Measurements from ENCODE around the gene ICAM1.
"Not testable (repeated sequence)": the region's sequence is repeated elsewhere in the genome, so short reads cannot be mapped to it uniquely, and the experiment has no call there.

Gene ICAM1

DNA sequence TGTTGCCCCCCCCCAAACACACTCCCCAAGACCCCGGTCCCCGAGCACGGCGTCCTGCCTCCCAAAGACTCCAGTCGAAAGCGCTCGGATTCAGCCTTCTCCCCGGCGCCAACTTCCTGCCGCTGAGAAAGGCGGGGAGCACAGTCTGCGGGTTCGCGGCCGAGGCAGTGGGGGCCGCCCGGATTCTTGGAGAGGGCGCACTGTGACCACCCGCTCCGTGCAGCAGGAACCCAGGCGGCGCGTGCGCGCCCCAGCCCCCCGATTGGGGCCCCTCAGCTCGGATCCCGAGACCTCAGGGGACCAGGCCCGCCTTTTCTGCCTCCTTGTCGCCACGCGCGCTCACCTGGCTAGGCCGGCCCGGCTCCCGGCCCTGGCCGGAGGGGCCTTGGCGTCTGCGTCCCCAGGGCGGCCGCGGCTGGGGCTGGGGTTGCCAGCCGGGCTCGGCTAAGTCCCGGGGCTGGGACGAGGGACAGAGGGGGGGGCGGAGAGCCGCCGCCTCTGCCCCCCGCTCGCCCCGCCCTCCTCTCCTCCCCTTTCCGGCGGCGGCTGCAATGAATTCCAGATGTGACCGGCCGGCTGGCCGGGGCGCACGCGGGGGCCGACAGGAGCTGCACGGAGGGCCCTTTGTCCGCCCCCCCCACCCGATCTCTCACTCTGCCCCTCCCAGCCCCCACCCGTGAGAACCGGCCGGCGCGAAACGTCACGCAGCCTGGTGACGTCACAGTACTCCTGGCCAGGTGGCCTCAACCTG is 39.9 kb upstream of the ICAM1 start, which contains the start of gene S1PR2:
S1PR2 (minus strand) TSS at position 471 of the 751 bp plus-strand sequence. CDS start 6,426 bp downstream, outside the sequence.
- H3K9ac ChIP-seq (ENCODE audit: low read length), result peak within 1 kb of the TSS; percentile 84
- H3K4me3 ChIP-seq (ENCODE audit: low read length), result peak within 1 kb of the TSS; percentile 67
- H3K27me3 ChIP-seq (ENCODE audit: control insufficient read depth, insufficient read depth, low read length), result peaks cover 3% of the 10 kb centered on the region
- no peaks in the 10 kb centered on the region for H3K9me3 ChIP-seq (ENCODE audit: control insufficient read depth, low read length)
- H3K36me3 ChIP-seq (ENCODE audit: control insufficient read depth, insufficient read depth, low read length), result no peaks in the 10 kb centered on the region
- H3K4me1 ChIP-seq (ENCODE audit: control insufficient read depth, insufficient read depth, low read length), result peaks cover 8% of the 10 kb centered on the region

DNA sequence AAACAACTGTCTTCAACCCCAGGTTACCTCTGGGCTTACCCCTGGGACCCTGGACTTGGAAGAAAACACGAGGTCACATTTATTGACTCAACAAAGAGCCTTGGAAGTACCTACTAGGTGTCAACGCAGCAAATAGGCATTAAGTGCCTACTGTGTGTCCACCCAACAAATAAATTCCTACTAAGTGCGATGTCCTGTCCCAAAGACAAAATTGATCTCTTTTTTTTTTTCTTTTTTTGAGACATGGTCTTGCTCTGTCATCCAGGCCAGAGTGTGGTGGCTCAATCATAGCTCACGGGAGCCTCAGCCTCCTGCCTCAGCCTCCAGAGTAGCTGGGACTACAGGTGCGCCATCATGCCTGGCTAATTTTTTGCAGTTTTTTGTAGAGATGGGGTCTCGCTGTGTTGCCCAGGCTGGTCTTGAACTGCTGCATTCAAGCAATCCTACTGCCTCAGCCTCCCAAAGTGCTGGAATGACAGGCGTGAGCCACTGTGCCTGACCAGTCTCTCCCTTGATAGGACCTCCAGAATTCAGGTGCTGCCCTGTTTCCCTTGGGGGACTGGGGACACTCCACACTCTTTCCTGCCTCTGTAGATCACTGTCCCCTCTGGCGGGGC is 39.2 kb upstream of the ICAM1 start:
- Histone ChIP-seq H3K4me1 (ENCODE audit: control insufficient read depth, insufficient read depth, low read length) (peaks cover 8% of the 10 kb centered on the region), H3K27me3 (ENCODE audit: control insufficient read depth, insufficient read depth, low read length) (peaks cover 3% of the 10 kb centered on the region), H3K9me3 (ENCODE audit: control insufficient read depth, low read length) (no peaks in the 10 kb centered on the region), H3K9ac (ENCODE audit: low read length) (peak overlapping the region; percentile 84), H3K36me3 (ENCODE audit: control insufficient read depth, insufficient read depth, low read length) (no peaks in the 10 kb centered on the region), H3K4me3 (ENCODE audit: low read length) (no peak overlapping the region)

GRCh38 chr19:10233946-10234345 is 37.0 kb upstream of the ICAM1 start:
- Histone ChIP-seq H3K36me3 (ENCODE audit: control insufficient read depth, insufficient read depth, low read length) (no peaks in the 10 kb centered on the region), H3K9ac (ENCODE audit: low read length) (no peak overlapping the region), H3K4me1 (ENCODE audit: control insufficient read depth, insufficient read depth, low read length) (peaks cover 22% of the 10 kb centered on the region), H3K4me3 (ENCODE audit: low read length) (no peak overlapping the region), H3K9me3 (ENCODE audit: control insufficient read depth, low read length) (no peaks in the 10 kb centered on the region), H3K27me3 (ENCODE audit: control insufficient read depth, insufficient read depth, low read length) (peaks cover 3% of the 10 kb centered on the region)

DNA sequence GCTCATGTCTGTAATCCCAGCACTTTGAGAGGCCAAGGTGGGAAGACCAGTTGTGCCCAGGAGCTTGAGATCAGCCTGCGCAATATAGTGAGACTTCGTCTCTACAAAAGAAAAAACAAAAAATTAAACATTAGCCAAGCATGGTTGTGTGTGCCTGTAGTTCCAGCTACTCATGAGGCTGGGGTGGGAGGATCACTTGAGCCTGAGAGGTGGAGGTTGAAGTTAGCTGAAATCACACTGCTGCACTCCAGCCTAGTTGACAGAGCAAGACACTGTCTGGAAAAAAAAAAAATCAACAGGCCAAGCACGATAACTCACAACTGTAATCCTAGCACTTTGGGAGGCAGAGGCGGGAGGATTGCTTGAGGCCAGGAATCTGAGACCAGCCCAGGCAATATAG is 35.9 kb upstream of the ICAM1 start:
- Histone ChIP-seq H3K36me3 (ENCODE audit: control insufficient read depth, insufficient read depth, low read length) (no peaks in the 10 kb centered on the region), H3K9me3 (ENCODE audit: control insufficient read depth, low read length) (no peaks in the 10 kb centered on the region), H3K4me1 (ENCODE audit: control insufficient read depth, insufficient read depth, low read length) (peaks cover 23% of the 10 kb centered on the region)

DNA sequence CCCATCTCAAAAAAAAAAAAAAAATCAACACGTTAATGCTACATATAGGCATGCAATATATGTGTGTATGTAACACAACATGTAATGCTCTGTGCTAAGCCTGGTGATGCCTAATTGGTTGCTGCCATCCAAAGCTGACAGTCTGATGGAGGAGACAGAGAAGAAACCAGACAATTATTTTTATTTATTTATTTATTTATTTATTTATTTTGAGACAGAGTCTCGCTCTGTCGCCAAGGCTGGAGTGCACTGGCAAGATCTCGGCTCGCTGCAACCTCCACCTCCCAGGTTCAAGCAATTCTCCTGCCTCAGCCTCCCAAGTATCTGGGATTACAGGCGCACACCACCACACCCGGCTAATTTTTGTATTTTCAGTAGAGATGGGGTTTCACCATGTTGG is 35.5 kb upstream of the ICAM1 start:
- not testable (repeated sequence) for H3K9ac ChIP-seq (ENCODE audit: low read length); H3K36me3 ChIP-seq (ENCODE audit: control insufficient read depth, insufficient read depth, low read length); H3K27me3 ChIP-seq (ENCODE audit: control insufficient read depth, insufficient read depth, low read length); H3K9me3 ChIP-seq (ENCODE audit: control insufficient read depth, low read length); H3K4me3 ChIP-seq (ENCODE audit: low read length)
- peaks cover 22% of the 10 kb centered on the region for H3K4me1 ChIP-seq (ENCODE audit: control insufficient read depth, insufficient read depth, low read length)

More for the DNA sequence above, 35.9 kb upstream of the ICAM1 start:
- H3K27me3 ChIP-seq (ENCODE audit: control insufficient read depth, insufficient read depth, low read length), result peaks cover 3% of the 10 kb centered on the region
- H3K9ac ChIP-seq (ENCODE audit: low read length), result no peak overlapping the region
- no peak overlapping the region for H3K4me3 ChIP-seq (ENCODE audit: low read length)

GRCh38 chr19:10237702-10238101 is 33.2 kb upstream of the ICAM1 start:
- Histone ChIP-seq H3K27me3 (ENCODE audit: control insufficient read depth, insufficient read depth, low read length) (no peaks in the 10 kb centered on the region), H3K9me3 (ENCODE audit: control insufficient read depth, low read length) (no peaks in the 10 kb centered on the region), H3K4me1 (ENCODE audit: control insufficient read depth, insufficient read depth, low read length) (peaks cover 22% of the 10 kb centered on the region), H3K4me3 (ENCODE audit: low read length) (no peak overlapping the region), H3K9ac (ENCODE audit: low read length) (no peak overlapping the region), H3K36me3 (ENCODE audit: control insufficient read depth, insufficient read depth, low read length) (no peaks in the 10 kb centered on the region)

GRCh38 chr19:10238172-10238783 is 32.6 kb upstream of the ICAM1 start:
- Histone ChIP-seq H3K27me3 (ENCODE audit: control insufficient read depth, insufficient read depth, low read length) (no peaks in the 10 kb centered on the region), H3K9ac (ENCODE audit: low read length) (peak overlapping the region; percentile 8), H3K4me3 (ENCODE audit: low read length) (no peak overlapping the region), H3K9me3 (ENCODE audit: control insufficient read depth, low read length) (no peaks in the 10 kb centered on the region), H3K36me3 (ENCODE audit: control insufficient read depth, insufficient read depth, low read length) (no peaks in the 10 kb centered on the region), H3K4me1 (ENCODE audit: control insufficient read depth, insufficient read depth, low read length) (peaks cover 22% of the 10 kb centered on the region)

GRCh38 chr19:10241826-10242449 is 29.0 kb upstream of the ICAM1 start:
- not testable (repeated sequence) for H3K4me3 ChIP-seq (ENCODE audit: low read length); H3K27me3 ChIP-seq (ENCODE audit: control insufficient read depth, insufficient read depth, low read length); H3K9me3 ChIP-seq (ENCODE audit: control insufficient read depth, low read length); H3K36me3 ChIP-seq (ENCODE audit: control insufficient read depth, insufficient read depth, low read length); H3K9ac ChIP-seq (ENCODE audit: low read length)
- H3K4me1 ChIP-seq (ENCODE audit: control insufficient read depth, insufficient read depth, low read length), result peaks cover 22% of the 10 kb centered on the region

DNA sequence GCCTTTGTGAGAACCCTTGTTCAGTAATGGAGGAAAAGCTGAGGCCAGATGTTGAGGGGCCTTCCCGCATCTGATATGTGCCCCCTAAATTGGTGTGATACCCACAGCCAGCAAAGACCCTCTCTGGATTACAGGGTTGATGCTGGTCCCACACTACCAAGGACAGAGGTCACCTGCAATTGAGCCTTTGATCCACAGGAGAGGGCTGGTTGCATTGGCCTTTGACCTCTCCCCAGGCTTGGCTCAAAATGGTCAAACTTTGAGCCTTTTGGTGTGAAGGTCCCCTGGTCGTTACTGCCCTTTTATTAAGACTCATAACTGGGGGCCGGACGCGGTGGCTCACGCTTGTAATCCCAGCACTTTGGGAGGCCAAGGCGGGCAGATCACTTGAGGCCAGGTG is 27.3 kb upstream of the ICAM1 start:
- no peaks in the 10 kb centered on the region for H3K36me3 ChIP-seq (ENCODE audit: control insufficient read depth, insufficient read depth, low read length)
- H3K4me1 ChIP-seq (ENCODE audit: control insufficient read depth, insufficient read depth, low read length), result peaks cover 11% of the 10 kb centered on the region
- H3K9me3 ChIP-seq (ENCODE audit: control insufficient read depth, low read length), result no peaks in the 10 kb centered on the region
- no peaks in the 10 kb centered on the region for H3K27me3 ChIP-seq (ENCODE audit: control insufficient read depth, insufficient read depth, low read length)
- H3K9ac ChIP-seq (ENCODE audit: low read length), result no peak overlapping the region
- H3K4me3 ChIP-seq (ENCODE audit: low read length), result no peak overlapping the region

DNA sequence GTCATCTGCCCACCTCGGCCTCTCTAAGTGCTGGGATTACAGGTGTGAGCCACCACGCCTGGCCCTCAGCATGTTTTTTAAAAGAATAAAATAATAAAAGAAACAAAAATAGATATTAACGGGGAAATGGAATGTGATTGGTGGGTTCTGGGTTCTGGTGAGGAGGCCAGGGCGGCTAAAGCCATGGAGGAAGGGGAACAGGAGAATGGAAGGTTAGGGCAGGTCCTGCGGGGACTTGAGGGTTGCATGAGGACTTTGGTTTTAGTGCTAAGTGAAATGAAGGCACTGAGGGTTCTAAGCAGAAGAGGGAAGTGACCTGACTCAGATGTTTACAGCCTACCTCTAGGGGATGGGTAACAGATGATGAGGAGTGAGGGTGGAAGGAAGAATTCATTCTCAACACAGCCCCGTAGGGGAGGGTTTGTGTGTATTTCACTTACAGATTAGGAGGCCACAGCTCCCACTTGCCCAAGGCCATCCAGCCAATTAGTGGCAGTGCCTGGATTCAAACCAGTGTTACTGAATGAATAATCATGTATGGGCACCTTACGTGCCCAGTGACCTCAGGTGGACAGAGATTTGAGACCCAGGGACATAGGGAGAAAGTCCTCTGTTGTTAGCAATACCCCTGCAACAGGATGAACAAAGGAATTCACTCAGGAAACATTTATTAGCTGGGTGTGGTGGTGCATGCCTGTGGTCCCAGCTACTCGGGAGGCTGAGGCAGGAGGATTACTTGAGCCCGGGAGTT is 25.6 kb upstream of the ICAM1 start:
- H3K36me3 ChIP-seq (ENCODE audit: control insufficient read depth, insufficient read depth, low read length), result no peaks in the 10 kb centered on the region

DNA sequence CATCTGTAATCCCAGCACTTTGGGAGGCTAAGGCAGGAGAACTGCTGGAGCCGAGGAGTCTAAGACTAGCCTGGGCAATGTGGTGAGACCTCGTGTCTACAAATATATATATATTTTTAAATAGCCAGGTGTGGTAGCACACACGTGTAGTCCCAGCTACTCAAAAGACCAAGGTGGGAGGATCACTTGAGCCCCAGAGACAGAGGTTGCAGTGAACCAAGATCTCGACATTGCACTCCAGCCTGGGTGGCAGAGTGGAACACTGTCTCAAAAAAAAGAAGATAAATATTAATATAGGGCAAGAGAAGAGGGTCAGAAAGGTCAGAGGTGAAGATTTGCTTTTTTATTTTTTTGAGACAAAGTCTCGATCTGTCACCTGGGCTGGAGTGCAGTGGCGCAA is 24.4 kb upstream of the ICAM1 start:
- no peaks in the 10 kb centered on the region for H3K4me1 ChIP-seq (ENCODE audit: control insufficient read depth, insufficient read depth, low read length)
- no peaks in the 10 kb centered on the region for H3K9me3 ChIP-seq (ENCODE audit: control insufficient read depth, low read length)
- no peak overlapping the region for H3K4me3 ChIP-seq (ENCODE audit: low read length)
- no peak overlapping the region for H3K9ac ChIP-seq (ENCODE audit: low read length)
- H3K27me3 ChIP-seq (ENCODE audit: control insufficient read depth, insufficient read depth, low read length), result no peaks in the 10 kb centered on the region
- no peaks in the 10 kb centered on the region for H3K36me3 ChIP-seq (ENCODE audit: control insufficient read depth, insufficient read depth, low read length)

More for the DNA sequence above, 25.6 kb upstream of the ICAM1 start:
- no peak overlapping the region for H3K9ac ChIP-seq (ENCODE audit: low read length)
- H3K4me3 ChIP-seq (ENCODE audit: low read length), result no peak overlapping the region
- H3K4me1 ChIP-seq (ENCODE audit: control insufficient read depth, insufficient read depth, low read length), result peaks cover 1% of the 10 kb centered on the region
- no peaks in the 10 kb centered on the region for H3K27me3 ChIP-seq (ENCODE audit: control insufficient read depth, insufficient read depth, low read length)
- no peaks in the 10 kb centered on the region for H3K9me3 ChIP-seq (ENCODE audit: control insufficient read depth, low read length)

Measured in mucosa of stomach (tissue), 1 donor.